ENCODE data around the gene GALNT18.
A peak's percentile ranks its signal among the peaks of the same experiment; 100 is the strongest.

The GALNT18 gene

DNA sequence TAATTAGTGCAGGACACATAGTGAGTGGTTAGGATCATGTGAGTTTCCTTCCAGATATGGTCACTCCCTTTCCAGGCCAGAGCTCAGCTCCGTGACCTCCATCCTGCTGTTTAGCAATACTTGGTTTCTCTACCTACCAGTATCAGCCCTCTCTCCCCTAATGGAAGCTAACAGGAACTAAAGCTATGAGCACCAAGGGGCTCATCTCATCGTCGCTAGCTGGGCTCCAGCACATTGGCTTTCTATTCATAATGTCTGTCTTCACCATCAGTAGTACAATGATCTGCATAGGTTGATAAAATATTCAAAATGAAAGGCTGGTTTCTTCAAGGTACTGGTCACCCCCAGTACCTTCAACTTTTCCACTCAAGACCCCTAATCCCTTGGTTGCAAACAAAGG is 2.4 kb upstream of the GALNT18 start:
- DNase-seq: no peak

DNA sequence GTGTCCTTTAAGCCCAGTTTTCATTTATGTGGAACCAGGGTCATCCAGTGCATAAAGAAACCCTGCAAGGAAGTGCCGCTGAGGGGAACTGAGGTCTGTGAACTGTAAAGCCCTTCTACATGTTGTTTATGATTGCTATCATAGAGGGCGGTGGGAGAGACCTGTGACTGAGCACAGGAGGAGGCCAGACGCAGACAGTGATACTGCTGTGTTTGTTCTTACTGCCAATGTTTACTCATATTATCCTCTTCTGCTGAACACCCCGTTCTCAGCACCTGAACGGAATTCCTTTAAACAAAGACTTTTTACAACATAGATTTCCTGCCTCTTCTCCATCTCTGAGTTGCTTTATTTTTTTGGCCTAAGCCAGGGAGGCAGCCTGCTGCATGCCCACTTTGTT is 967 bp upstream of the GALNT18 start:
- DNase-seq: no peak

DNA sequence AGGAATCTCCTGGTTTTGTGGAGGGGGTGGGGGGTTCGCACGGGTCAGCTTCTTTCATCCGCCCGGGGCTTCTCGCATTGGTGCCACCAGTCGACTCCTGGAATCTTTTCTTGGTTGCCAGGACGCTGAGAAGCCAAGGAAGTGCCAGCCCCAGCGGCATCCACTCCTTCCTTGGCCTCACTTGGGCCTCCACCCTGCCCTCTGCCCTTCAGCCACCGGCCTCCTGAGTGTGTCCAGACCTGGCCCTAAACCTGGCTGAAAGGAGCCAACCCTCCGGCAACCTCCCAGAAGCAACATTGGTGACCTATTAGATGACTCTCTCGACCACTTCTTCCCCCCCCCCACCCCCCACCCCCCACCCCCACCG is 518 bp upstream of the GALNT18 start:
- DNase-seq: no peak

DNA sequence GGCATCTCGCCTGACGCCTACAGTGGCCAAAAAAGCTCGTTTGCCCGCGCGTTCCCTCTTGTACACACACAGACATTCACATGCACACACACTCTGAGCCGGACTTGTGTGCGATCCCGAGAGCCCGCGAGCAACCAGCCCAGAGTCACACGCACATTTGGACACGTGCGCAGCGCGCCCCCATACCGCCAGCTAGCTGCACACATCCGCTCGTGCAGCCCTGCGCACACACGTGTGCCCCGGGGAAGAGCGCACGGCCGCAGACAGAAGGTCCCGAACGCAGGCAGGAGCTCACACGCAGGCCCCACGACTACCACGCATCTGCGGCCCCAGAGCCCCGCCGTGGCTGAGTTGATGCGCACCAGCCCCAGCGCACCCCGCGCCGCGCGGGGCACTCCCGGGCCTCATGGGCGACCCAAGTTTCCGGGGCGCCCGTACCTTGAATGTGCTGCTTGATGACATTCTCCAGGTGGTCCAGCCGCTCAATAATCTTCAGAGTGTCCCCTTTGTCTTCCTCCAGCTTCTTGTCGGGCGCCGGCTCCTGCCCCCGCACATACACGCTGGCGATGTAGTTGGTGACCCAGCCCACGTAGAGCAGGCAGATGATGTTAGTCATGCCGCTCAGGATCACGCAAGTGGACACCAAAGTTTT is 758 bp downstream of the GALNT18 start:
- DNase-seq: peak; percentile 60

DNA sequence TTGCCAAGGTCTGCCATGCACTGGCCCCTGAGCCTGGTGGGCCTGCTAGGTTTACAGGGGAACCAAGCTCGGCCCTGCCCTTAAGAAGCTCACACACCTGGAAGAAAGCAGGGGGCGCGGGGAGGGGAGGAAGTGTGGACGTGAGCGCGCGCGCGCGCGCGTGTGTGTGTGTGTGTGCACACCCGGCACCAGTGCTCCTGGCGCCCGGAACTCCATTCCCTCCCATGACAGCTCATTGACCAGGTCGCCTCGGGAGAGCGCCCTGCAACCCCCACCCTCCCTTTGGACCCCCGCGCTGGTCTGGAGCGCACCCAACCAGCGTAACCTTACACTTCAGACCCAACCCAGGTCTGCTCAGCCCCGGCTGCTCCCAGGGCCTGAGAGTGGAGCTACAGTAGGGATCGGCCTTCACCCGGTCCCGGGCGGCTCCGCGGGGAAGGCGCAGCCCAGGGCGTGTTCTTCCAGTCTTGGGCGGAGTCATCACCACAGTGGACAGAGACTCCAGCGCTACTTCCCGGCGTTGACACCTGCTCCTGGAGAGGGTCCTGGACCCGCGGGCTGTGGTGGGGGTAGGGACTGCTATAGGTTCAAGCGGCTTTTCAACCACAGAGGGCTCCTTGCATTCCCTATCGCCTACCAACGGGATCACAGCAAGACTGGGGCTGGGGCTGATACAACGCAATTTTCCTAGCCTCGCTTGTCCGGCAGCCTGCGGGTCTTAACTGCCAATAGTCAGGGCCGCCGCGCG is 1.5 kb downstream of the GALNT18 start:
- peak; percentile 32 for DNase-seq

DNA sequence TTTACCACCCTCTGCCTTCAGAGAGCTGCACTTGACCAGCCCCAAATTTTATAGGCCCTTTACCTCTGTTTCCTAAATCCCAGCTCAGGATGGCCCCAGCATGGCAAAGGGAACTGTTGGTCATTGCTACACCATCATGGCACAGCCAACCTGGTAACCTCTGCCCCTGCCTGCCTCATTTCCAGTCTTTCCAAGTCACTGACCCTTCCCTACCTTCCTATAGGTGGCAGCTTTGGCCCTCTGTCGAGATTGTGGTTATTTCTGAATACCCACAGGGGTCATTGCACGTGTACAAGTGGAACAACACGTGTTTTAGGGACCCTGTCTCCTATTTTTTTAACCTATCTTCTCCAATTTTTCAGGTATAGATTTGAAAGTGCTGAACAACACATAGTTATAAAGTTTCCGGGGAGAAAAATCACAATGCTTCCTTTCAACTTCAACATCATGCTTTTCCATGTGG is 2.8 kb downstream of the GALNT18 start:
- no peak for DNase-seq

DNA sequence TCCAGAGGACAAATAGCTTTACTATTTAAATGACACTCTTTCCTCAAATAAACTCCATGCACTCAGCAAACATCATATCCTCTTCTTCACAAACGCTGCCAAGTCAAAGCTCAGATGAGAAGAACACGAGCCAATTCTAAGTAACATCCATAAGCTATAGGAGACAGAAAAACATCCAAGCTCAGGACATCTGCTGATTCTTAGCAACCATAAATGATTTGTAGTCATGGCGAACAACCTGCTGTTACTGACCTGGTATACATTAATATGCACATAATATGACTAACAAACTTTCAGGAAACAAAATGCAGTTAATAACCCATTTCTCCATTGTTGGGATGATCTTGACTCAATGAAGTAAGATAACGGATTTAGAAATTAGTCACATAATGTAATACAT is 6.7 kb downstream of the GALNT18 start:
- no peak for DNase-seq

DNA sequence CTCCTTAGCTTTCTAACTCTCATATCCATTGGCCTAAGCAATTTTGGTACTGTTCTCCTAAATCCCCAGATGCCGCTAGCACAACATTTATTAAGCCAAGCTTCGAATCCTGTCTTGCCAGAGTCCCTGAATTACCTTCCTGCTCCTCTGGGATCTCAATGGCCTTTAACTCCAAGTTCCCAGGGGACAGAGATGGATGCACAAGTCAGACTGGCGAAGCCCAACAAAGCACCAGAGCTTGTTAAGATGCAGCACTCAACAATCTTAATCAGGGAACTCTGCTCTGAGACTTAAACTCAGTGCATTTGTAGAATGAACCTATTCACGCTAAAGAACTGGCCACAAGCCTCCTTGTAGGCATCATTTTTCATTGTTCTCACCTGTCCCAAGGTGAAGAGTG is 9.4 kb downstream of the GALNT18 start:
- no peak for DNase-seq

DNA sequence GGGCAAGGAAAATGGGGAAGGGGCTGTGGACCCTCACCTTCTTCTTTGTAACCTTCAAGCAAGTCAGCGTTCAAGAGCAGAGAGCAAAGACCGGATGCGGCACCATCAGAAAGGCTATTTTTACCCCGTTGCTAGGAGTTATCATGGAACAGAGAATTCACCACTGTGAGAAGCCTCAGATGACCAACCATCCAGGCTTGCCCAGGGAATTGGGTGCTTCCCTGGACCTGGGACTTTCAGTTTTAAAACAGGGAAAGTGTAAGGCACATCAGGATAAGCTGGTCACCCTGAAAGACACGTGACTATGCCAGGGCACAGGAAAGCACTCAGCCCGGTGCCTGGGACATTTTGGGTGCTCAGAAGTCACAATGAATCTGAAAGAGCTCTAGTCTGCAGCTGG is 10.4 kb downstream of the GALNT18 start:
- no peak for DNase-seq

DNA sequence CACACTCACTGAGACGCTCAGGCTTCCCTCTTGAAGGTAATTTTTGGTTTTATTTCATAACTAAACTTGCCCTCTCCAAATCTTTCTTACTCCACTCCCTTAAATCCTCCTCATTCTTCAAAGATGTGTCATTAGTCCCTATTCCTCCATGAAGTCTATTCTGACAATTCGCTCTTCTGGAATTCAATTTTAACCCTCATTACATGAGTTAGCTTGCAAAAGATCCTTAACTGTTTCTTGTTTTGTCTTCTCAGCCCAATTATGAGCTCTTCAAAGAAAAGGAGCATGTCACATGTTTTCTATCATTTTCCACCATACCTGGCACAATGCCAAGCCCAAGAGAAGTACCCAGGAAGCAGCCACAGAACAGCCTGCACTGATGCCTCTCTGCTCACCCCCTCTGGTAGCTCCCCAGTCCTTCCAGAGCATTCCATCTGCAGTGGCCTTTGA is 13.0 kb downstream of the GALNT18 start:
- DNase-seq: no peak

DNA sequence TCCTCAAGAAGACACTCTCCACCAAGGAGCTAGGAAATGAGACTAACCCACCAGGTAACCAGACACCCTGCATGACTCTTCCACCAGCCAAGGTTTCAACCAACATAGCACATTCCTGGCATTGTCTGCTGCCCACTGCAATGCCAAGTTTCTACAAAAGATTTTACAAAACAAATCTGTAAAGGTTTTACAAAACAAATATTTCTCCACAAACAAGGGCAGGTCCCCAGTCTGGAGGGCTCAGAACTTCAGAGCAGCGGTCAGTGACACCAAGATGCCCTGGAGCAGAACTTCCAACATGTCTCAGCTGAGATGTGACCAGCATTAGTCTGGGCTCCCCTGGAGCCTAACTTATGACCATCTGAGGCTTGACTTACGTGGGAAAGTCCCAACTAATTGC is 14.0 kb downstream of the GALNT18 start:
- no peak for DNase-seq

DNA sequence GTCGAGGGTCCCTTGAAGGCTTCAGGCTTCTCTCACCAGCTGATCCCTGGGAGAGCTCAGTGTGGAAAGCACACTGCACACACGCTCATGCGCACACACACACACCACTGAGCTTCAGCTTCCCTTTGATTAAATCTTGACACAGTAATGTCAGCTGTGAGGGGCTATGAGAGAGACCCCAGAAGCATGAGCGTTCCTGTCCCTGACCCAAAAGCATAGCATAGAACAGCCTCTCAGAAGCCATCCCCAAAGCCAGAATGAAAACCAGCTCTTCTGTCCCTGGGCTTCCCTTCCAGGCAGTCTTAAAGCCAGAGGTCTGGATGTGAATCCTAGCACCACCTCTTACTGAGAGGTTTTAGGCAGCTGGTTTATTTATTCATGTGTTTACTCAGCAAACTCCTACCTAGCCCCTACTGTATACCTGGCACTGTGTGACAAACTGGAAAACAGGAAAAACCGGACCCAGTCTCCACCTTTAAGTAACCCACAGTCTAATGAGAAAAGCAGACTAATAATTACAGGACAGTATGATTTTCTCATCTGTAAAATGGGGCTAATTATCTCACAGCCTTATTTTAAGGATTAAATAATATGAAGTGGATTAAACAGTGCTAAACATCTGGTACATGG is 15.9 kb downstream of the GALNT18 start:
- no peak for DNase-seq

DNA sequence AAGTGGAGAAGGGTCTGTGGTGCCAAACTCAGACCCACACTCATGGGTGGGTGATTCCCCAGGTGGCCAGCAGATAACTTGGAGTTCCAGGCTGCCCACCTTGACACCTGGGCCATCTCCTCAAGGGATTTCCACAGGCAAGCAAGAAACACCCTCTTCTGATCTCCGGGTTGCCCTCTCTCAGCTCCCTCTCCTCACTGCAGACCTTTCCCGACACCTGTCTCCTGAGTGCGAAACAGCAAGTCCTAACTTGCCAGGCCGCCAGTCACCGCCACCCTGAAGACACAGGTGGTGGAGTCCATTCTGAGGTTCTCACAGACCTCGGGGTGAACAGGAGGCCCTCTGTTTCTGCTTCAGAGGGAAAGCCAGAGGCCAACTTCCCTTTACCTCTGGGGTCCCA is 16.6 kb downstream of the GALNT18 start:
- no peak for DNase-seq

DNA sequence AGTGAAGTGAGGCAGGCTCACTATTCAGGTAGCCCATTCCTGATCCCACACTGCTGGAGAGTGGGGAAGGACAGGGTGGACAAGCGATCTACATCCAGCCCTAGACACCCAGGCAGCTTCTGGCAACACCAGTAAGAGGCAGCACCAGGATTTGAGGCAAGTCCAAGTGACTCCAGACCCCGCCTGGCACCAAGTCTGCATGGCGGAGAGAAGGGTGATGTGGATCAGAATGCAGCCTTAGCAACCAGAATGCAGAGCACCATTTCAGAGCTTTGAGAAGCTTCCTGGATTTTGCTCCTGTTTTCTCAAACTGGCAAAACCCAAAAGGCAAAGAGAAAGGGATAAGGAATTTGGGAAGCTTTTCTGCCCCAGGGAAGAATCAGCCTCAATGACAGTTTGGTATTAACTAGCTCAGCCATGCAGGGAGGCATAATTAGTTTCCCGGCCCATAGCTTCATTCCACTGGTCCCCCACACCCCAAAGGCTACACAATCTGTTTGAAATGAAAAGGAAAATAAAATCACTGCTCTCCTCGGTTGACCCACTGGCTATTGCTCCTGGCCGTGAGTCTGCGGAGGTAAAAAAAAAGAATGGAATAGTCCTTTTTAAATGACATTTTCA is 17.3 kb downstream of the GALNT18 start:
- DNase-seq: no peak

DNA sequence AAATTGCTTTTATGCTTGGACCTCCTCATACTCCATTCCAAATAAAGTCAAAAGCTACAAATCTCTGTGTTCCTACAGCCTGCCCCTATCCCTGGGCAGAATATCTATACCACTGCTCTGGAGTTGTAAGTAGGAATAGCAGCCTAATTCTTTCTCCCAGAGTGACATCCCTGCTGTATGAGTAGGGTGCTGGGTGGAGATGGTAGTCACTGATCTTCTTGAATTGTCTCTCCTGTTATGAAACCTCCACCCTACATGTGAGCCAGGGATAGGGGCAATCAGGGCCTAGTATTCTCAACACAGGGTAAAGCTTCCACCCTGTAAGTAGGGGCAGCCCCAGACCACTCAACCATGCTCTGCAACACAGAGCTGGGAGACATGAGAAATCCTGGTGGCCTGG is 19.8 kb downstream of the GALNT18 start:
- no peak for DNase-seq

DNA sequence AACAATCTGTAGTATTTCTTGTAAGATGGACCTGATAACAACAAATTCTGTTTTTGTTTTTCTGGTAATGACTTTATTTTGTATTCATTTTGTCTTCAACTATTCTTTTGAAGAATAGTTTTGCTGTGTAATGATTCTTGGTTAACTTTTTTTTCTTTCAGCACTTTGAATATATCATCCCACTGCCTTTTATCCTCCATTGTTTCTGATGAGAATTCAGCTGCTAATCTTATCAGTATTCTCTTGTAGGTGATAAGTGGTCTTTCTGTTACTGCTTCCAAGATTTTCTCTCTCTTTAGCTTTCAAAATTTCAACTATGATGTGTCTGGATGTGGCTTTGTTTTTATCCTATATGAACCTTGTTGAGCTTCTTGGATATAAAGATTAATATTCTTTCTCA is 21.5 kb downstream of the GALNT18 start:
- no peak for DNase-seq

DNA sequence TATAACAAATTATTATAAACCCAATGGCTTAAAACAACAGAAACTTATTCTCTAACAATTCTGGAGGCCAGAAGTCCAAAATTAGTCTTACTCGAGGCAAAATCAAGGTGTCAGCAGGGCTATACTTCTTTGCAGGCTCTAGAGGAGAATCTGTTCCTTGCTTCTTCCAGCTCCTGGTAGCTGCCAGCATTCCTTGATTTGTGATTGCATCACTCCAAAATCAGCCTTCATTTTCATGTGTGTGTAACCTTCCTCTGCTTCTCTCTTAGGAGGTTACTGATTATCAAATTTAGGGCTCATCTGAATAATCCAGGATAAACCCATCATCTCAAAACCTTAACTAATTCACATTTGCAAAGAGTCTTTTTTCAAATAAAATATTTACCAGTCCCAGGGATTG is 23.6 kb downstream of the GALNT18 start:
- no peak for DNase-seq

DNA sequence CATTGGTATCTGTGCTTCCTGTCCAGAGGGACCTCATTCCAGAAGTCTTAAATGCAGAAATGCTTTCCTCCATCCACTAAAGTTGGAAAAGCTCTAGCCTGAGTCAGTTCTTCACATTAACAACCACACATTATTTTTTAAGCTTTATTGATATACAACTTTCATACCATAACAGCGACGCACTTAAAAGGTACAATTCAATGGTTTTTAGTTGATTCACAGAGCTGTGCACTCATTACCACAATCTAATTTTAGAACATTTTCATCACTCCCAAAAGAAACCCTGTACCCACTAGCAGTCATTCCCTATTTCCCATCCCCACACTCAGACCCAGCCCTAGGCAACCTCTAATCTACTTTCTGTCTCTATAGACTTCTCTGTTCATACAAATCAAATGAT is 27.6 kb downstream of the GALNT18 start:
- DNase-seq: no peak

DNA sequence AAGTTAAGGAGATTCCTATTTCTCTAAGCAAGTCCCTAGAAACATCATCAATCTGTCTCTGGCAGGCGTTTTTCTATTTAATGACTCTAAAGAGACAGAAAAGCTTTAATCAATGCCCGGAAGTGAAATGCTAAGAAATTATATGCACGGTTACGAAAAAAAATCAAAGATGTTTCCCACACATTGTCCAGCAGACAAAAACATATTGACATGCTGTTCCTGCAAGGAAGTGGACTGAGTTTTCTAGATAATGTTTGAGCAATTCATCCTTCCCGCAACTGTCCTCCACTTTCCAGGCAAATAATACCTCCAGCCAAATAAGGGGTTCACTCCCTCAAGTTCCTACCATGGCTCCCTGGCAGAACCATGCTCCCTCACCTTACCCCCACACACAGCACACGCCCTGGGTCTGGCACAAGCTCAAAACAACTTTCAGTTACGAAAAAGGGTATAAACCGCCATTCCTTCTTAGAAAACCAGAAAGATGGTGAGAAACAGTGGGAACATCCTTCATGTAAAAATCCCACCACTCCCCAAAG is 29.6 kb downstream of the GALNT18 start:
- no peak for DNase-seq

DNA sequence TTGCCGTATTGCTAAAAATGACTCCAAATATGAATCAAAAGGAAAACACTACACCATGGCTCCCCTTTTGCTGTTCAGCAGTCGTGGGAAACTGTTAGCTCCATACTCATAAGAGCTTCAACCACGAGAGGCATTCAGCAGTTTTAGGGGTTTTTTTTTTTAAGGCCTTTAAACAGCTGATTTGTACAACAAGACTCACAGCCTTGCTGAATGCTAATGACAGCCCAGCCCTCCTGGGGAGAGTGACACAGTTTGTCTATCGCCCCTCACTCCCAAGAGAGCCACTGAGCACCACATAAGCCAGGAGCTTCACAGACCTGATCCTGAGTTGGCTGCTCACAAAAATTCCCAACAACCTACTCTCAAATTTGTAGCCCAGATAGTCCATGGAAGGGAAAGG is 32.4 kb downstream of the GALNT18 start:
- no peak for DNase-seq

DNA sequence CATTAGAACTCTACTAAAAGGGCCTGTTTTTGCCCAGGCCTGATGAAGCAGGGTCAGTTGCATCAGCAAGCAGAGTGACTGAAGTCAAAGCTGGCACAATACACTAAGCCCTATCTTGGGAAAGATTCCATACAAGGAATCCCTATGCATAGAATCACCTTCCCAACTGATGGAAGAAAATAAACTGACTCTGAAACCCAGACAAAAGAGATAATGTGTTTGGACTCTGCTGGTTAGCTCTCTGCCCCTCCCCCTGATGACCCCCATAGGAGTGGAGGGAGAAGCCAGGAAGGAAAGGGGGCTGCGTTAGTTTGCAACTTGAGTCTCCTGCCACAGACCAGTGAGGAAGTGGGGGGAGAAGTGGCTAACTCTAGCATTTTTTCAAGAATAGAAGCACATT is 32.9 kb downstream of the GALNT18 start:
- DNase-seq: no peak

DNA sequence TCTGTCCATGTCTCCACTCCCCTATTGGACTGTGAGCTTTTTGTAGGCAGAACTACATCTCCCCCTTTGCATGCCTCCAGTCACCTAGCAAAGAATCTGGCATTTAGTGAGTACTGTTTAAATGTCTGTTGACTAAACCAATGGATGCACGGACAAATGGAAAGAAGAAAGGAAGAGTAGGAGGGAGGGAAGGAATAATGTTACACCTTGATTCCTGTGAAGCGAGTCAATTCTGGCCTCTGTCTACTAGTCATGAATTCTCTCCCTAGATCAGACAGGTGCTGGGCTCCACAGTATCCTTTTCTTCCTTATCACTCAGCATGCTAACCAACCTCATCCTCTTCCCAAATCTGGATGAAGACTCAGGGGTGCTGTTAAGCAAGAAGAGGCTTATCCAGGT is 33.6 kb downstream of the GALNT18 start:
- no peak for DNase-seq

DNA sequence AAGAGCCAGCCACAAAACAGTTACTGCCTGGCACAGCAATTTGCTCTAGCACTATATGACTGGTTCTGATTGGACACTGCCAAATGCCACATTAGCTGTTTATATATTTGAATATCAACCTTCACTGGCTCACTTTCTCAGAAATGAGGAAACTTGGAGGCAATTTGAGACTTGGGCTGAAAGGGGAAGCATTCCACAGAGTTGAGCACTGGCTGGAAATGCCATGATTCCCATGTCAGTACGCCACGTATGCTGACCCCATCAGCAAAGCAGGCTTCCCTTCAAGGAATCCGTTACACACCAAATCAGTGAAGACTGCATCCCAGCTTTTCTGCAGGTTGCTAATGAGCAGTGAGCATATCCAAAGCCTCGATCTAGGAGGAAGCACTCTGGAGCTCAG is 34.7 kb downstream of the GALNT18 start:
- DNase-seq: no peak

DNA sequence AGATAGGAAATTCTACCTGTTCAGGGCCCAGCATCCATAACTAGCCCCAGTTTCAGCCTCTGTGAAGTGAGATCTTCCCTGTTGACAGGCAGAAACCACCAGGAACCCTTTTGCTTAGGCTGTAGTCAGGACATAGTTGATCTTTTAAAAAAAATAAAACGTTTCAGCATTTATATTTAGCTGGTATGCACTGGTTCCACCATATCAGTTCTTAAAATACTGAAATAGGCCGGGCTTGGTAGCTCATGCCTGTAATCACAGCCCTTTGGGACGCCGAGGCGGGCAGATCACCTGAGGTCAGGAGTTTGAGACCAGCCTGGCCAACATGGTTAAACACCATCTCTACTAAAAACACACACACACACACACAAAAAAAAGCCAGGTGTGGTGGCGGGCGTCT is 35.3 kb downstream of the GALNT18 start:
- DNase-seq: no peak

Measured in activated CD4-positive, alpha-beta T cell treated with anti-CD3 and anti-CD28 coated beads, Interleukin-2, Interleukin-6, amounts not matched to agents 100 ng/mL and 50 ng/mL, durations not matched to agents 16 hours and 8 hours (primary cell).